Heart left ventricle (tissue), 16 donors: ENCODE data around the gene NGEF. TPM values are rescaled to one million over a fixed set of nuclear protein-coding genes. Genes with fewer than 3 reads are reported as not detected.

Source experiments
- ATAC-seq, 4 donors: fragments of 200-7000 bp; cut with Tn5 transposase; one replicate each; pipeline ENCODE4 v1.9.1; 2020 to 2022; ENCODE audit warnings: moderate library complexity in 4 of 4, mild to moderate bottlenecking in 3 of 4, moderate number of reproducible peaks in 1 of 4
- DNase-seq, 5 donors: peaks; one replicate each; pipeline ENCODE4 v3.0.0-alpha.2; 2020
- H3K27ac ChIP-seq, 12 donors: fragments of 200-600 bp; sonication (generic) in 4 of 12; one replicate each; pipeline versions ENCODE4 v1.5.0 to v1.8.0; 2016 to 2022; ENCODE audit warnings: mild to moderate bottlenecking in 2 of 12
- H3K27me3 ChIP-seq, 9 donors: fragments of 200-600 bp; sonication (generic) in 2 of 9; one replicate each; pipeline versions ENCODE4 v1.5.1 to v1.8.0; 2016 to 2022; ENCODE audit warnings: mild to moderate bottlenecking in 3 of 9
- H3K36me3 ChIP-seq, 9 donors: fragments of 200-600 bp; sonication (generic) in 2 of 9; one replicate each; pipeline versions ENCODE4 v1.5.0 to v1.8.0; 2018 to 2022; ENCODE audit warnings: mild to moderate bottlenecking in 2 of 9
- H3K4me1 ChIP-seq, 12 donors: fragments of 200-600 bp; sonication (generic) in 4 of 12; one replicate each; pipeline versions ENCODE4 v1.5.0 to v1.8.0; 2016 to 2022; ENCODE audit warnings: mild to moderate bottlenecking in 3 of 12
- H3K4me3 ChIP-seq, 12 donors: fragments of 200-600 bp; sonication (generic) in 4 of 12; one replicate each; pipeline versions ENCODE4 v1.5.0 to v1.8.0; 2017 to 2022; ENCODE audit warnings: mild to moderate bottlenecking in 9 of 12, moderate library complexity in 4 of 12
- H3K9me3 ChIP-seq, 12 donors: fragments of 200-600 bp; sonication (generic) in 4 of 12; one replicate each; pipeline versions ENCODE4 v1.5.0 to v1.8.0; 2016 to 2022; ENCODE audit warnings: mild to moderate bottlenecking in 1 of 12
- POLR2A ChIP-seq, 2 donors: fragments of 450-650 bp; IDR thresholded peaks; one replicate each; pipeline ENCODE4 v1.6.1; 2017; ENCODE audit warnings: antibody characterized with exemption in 2 of 2, mild to moderate bottlenecking in 2 of 2, moderate library complexity in 2 of 2
- WGBS, 4 donors: extraction: QIAGEN DNeasy Blood & Tissue Kit in 2 of 4; methylation state at CpG; one replicate each; pipeline versions ENCODE4 v1.1.5 to v1.1.7; 2013 to 2018; 5-methylcytosine and 5-hydroxymethylcytosine counted together
- intact Hi-C, 10 donors: fragments of 100-400 bp; cut with DNase I; formaldehyde crosslinking; loops; one replicate each; pipeline versions ENCODE4 v1.11.1 to v1.14.2; 2022
- polyA plus RNA-seq, 2 donors: library from polyadenylated mRNA; stranded (reverse); fragments of 200-250 nt; gene quantifications; one replicate each; pipeline ENCODE4 v1.2.3, GENCODE V29; 2013
- total RNA-seq, 9 donors: library from RNA; depleted of rRNA in 2 of 9; stranded (reverse); fragments of >200 nt in 2 of 9; fragmentation: NEBNext Ultra II Directional in 3 of 9; extraction: Animal tissue kit (Norgen Biotek cat#: 25700) in 3 of 9; gene quantifications; one replicate each; pipeline versions ENCODE4 v1.1.0 to v1.2.4, GENCODE V29; 2016 to 2023
- TF ChIP-seq, protein P1 (sequence below), 12 donors: fragments of 200-600 bp; sonication (generic) in 4 of 12; IDR thresholded peaks; one replicate each; pipeline versions ENCODE4 v1.5.0 to v1.8.0; 2018 to 2022; ENCODE audit warnings: antibody characterized with exemption in 12 of 12, mild to moderate bottlenecking in 5 of 12
- donor health status: ischemic (EF 13 %, LVEDD 7.1; RV severe dilation, severe dysfunction).
- donor health status: healthy with polysubstance abuse.
- donor health status: DM: no; HTN: yes; CAD: no.
- donor health status: DM: no; HTN: no; CAD: no.
- donor health status: ischemic (EF 25% LVEDD 6.9; RV normal size, moderate dysfunction).
- donor health status: ischemic (EF 25% LVEDD 5.7; RV mildly dilated, moderate dysfunction).
- donor health status: healthy.
- donor health status: DM: yes; HTN: yes; CAD: no.
- donor health status: ischemic (EF 35%, LVEDD 5.7; RV mildly dilated, moderate dysfunction).
- donor health status: nonischemic (EF 11% LVEDD 7.7; RV severe dilation, severe dysfunction).
- donor health status: DM: yes; HTN: yes; CAD: no.
- donor health status: PGD.
- donor health status: ischemic (EF 29% LVEDD 5.4; RV normal size, mild dysfunction).
- donor health status: nonischemic (EF 23%, LVEDD 6.1; RV moderate dilation, normal function).

NGEF gene
- total and polyA plus RNA-seq, 11 donors: 0.15 to 0.62 (median 0.42) TPM; not detected in 4

GRCh38 chr2:232870766-232871371, 142.2 kb downstream of the NGEF start:
- H3K4me3 ChIP-seq: no peak overlapping the region
- H3K36me3 ChIP-seq: peaks cover 0 to under 1% (median 0%) of the 10 kb centered on the region in 9 donors
- no peak for TF ChIP-seq POLR2A (IDR thresholded peaks at IDR 0.05)
- TF ChIP-seq, protein P1, sequence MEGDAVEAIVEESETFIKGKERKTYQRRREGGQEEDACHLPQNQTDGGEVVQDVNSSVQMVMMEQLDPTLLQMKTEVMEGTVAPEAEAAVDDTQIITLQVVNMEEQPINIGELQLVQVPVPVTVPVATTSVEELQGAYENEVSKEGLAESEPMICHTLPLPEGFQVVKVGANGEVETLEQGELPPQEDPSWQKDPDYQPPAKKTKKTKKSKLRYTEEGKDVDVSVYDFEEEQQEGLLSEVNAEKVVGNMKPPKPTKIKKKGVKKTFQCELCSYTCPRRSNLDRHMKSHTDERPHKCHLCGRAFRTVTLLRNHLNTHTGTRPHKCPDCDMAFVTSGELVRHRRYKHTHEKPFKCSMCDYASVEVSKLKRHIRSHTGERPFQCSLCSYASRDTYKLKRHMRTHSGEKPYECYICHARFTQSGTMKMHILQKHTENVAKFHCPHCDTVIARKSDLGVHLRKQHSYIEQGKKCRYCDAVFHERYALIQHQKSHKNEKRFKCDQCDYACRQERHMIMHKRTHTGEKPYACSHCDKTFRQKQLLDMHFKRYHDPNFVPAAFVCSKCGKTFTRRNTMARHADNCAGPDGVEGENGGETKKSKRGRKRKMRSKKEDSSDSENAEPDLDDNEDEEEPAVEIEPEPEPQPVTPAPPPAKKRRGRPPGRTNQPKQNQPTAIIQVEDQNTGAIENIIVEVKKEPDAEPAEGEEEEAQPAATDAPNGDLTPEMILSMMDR (IDR thresholded peaks at IDR 0.05): no peak
- no peaks in the 10 kb centered on the region for H3K9me3 ChIP-seq
- peaks cover 0 to 12% (median 5%) of the 10 kb centered on the region in 9 donors for H3K27me3 ChIP-seq
- H3K4me1 ChIP-seq: peaks cover 0 to 5% (median under 1%) of the 10 kb centered on the region in 12 donors
- no peak for ATAC-seq
- 82 to 88% (median 85%) methylated on average over 16 to 17 of the region's 17 CpGs for whole genome bisulfite sequencing, 4 donors
- intact Hi-C loops: no loop called here
- no peak overlapping the region for H3K27ac ChIP-seq
- no peak for DNase-seq

DNA sequence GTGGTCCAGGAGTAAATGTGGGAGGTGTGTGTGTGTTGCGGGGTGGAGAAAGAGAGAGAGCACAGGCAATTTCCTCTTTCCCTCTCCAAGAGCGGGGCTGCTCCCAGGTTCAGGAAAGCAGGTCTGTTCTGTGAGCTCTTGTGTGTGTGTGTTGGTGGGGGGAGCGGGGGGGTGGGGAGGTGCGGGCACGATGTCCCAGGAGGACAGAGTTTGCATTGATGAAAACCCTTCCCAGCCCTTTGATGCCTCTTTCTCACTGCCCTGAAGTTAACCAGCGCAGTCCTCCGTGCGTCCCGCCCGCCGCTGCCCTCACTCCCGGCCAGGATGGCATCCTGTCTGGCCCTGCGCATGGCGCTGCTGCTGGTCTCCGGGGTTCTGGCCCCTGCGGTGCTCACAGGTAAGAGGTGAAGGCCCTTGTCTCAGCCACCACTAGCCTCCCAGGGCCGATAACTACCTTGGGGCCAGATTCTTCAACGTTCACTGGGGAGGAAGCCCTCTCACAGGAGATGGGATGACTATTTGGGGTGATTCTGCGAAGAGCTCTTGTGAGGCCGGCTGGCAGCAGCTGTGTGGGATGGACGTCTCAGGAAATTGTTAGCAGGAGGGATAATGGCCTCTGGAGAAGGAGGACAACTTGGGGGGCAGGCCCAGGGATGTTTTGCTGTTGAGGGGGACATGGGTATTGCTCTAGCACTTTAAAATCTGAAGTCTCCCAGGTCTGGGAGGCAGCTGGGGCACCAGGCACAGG, 142.9 kb downstream of the NGEF start, which contains the start of gene SNORC:
Gene SNORC (plus strand): TSS at position 247 of the 748 bp plus-strand sequence. CDS start 78 bp downstream, at position 325.
- peaks cover 0 to 4% (median 0%) of the 10 kb centered on the region in 9 donors for H3K36me3 ChIP-seq
- TF ChIP-seq POLR2A (IDR thresholded peaks at IDR 0.05): no peak
- TF ChIP-seq, protein P1 (IDR thresholded peaks at IDR 0.05): no peak
- no peak within 1 kb of the TSS for H3K27ac ChIP-seq
- ATAC-seq (no peak), DNase-seq (no peak)
- H3K27me3 ChIP-seq: peaks cover 0 to 5% (median 0%) of the 10 kb centered on the region in 9 donors
- H3K9me3 ChIP-seq: no peaks in the 10 kb centered on the region
- intact Hi-C loops: no loop called here
- WGBS, 4 donors: 89 to 94% (median 90%) methylated on average over 17 to 21 of the region's 21 CpGs
- H3K4me1 ChIP-seq: no peaks in the 10 kb centered on the region
- H3K4me3 ChIP-seq: no peak within 1 kb of the TSS

DNA sequence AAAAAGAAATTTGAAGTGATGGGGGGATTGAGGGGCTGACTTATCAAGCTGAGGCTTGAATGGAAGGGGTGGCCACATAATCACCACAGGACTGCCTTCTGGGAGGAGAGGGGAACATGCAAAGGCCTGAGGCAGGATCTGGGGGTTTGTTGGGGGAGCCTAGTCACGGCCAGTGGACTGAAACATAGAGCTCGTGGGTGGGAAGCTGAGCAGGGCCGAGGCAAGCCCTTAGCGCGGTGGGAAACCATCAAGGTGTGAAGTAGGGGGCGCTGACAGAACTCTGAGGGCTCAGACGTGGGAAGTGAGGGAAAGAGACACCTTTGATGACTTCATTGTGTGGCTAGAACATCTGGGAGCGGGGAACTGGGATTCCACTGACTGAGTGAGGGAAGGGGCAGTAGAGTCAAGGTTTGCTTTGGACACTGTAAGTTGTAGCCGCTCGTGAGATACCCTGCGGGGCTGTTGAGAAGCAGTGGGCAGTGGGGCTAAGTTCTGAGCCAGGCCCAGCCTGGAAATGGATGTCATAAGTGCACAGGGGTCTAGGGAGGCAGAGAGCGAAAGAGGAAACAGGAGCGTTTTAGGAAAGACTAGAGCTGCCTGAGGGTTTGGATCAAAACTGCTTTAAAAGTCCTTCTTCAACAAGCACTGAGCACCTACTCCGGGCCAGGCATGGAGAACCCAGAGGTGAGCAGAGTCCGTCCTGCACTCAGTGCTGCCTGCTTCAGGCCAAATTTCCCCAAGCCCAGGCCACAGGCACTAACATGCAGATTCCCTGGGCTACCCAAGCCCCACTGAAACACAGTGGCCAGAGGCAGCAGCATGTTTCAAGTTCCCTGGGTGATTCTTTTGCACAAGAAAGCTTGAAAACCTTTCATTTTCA, 143.7 kb downstream of the NGEF start:
- WGBS, 4 donors: 72 to 76% (median 75%) methylated on average over 15 of the region's 15 CpGs
- H3K27ac ChIP-seq: no peak overlapping the region
- H3K9me3 ChIP-seq: no peaks in the 10 kb centered on the region
- H3K27me3 ChIP-seq: no peaks in the 10 kb centered on the region
- H3K36me3 ChIP-seq: peaks cover 0 to 4% (median 0%) of the 10 kb centered on the region in 9 donors
- no peak overlapping the region for H3K4me3 ChIP-seq
- DNase-seq (no peak), ATAC-seq (no peak)
- no peak for TF ChIP-seq POLR2A (IDR thresholded peaks at IDR 0.05)
- TF ChIP-seq, protein P1 (IDR thresholded peaks at IDR 0.05): no peak
- no peaks in the 10 kb centered on the region for H3K4me1 ChIP-seq
- intact Hi-C loops: loop anchor here in 1 of 10 donors (10.0 kb wide), 1 partner anchor 145 kb away; the partner anchor contains the start of gene NGEF
